GDM1 (cell line): ENCODE data around the gene LSP1.
"Not testable (repeated sequence)": the region's sequence is repeated elsewhere in the genome, so short reads cannot be mapped to it uniquely, and the experiment has no call there.

Experiments used
- DNase-seq: peaks from one replicate; lab custom pipeline; 2025; lab: John Stamatoyannopoulos, UW

The LSP1 gene

DNA sequence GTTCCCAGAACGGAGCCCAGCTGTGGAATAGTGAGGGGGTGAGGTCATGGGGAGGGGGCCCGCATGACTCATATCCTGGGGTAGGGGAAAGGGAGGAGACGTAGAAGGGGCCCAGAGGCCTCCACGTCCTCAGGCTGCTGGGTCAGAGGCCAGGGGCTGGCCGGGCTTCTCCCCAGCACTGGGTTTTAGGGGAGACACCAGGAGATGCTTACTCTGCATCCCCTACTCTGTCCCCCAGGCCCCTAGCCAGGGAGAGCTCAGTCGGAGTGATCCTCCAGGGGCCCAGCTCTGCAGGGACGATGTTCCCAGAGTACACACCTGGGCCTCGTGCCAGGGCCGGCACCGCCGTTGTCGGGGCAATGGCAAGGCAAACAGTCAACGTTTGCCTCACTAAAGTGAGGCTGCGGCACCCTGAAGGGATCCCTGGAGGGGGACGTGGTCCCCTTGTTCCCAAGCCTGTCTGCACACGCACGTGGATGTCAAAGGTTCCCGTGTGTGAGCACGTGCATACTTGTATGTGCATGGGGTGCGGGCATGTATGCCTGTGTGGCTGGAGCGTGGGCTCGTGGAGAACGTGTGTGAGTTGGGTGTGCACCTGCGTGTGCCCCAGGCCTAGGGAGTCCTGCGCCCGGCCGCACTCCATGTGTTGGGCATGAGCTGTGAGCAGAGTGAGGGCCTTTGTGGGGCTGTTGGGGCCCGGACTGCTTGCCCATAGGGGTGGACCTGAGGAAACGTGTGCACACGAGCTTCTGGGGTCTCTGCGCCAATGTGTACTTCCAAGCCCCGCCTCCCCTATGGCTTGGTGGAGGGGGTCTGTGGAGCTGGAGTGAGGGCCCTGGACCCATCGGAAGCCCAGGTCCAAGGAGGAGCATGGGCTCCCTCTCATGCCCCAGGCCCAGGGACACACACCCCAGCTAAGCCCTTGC, 24.6 kb downstream of the LSP1 start:
- DNase-seq = no peak

DNA sequence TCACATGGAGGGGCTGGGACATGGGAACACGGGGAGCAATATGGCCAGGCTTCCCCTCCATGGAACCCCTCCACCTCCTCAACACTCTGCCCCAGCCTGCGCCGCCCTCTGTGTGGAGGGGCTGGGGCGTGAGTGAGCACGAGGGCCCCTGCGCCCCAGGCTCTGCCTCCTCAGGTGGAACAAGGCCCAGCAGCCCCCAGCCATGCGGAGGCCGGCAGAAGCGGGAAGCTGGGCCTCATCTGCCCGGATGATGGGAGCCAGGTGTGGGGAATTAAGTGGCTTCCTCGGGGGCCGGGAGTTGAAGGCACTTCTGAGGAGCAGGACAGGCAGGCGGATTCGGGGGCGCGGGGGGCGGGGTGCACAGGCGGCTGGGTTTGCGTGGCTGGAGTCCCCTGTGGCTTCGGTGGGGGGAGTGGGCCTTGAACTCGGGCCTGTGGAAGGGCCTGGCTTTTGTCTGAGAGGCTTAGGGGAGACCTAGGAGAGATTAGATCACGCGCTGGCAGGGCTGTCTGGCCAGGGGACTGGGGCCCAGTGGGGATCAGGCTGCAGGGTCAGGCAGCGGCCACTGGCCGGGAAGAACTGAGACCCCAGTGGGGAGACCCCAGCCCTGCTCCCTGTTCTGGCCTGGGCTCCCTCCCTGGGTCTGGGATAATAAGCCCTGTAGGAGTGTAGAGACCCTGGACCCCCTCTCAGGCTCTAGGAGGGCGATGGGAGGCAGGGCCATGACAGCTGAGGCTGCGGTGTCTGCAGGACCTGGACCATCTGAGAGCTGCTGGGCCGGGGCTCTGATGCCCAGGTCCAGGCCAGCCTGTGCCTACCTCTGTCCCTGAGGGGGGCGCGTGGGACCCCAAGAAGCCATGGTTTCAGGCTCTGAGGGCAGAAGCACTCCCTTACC, 25.5 kb downstream of the LSP1 start:
- no peak for DNase-seq

GRCh38 chr11:1879342-1879940, 26.6 kb downstream of the LSP1 start:
- no peak for DNase-seq

- DNase-seq = no peak
Observed at GRCh38 chr11:1879941-1880720, 27.2 kb downstream of the LSP1 start.

DNA sequence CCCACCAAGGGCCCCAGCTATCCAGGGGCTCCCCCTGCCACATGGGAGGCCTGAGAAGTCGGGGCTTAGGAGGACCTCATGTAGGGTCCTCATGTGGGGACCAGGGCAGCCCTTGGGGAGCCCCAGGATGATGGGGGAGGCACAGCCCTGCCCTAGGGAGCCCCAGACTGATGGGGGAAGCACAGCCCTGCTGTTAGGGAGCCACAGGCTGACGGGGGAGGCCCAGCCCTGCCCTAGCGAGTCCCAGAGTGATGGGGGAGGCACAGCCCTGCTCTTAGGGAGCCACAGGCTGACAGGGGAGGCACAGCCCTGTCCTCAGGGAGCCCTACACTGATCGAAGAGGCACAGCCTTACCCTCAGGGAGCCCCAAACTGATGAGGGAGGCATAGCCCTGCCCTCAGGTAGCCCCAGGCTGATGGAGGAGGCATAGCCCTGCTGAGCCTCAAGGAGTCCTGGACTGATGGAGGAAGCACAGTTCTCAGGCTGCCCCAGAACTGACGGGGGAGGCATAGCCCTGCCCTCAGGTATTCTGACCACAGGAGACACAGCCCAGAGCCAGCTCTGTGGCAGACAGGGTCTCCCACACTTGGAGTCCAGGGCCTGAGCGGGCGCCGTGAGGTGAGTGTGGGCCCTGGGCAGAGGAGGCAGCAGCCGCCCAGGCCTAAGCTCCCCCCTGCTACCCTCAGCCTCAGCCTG, 28.0 kb downstream of the LSP1 start:
- no peak for DNase-seq

GRCh38 chr11:1881442-1882264, 28.8 kb downstream of the LSP1 start:
- DNase-seq = no peak

- DNase-seq = peak; percentile 68
Observed at GRCh38 chr11:1882265-1883238, 29.7 kb downstream of the LSP1 start.

GRCh38 chr11:1883346-1884302, 30.7 kb downstream of the LSP1 start:
- no peak for DNase-seq

- DNase-seq = no peak
Observed at GRCh38 chr11:1884303-1884700, 31.4 kb downstream of the LSP1 start.

GRCh38 chr11:1886551-1886950, 33.7 kb downstream of the LSP1 start:
- DNase-seq = not testable (repeated sequence)

DNA sequence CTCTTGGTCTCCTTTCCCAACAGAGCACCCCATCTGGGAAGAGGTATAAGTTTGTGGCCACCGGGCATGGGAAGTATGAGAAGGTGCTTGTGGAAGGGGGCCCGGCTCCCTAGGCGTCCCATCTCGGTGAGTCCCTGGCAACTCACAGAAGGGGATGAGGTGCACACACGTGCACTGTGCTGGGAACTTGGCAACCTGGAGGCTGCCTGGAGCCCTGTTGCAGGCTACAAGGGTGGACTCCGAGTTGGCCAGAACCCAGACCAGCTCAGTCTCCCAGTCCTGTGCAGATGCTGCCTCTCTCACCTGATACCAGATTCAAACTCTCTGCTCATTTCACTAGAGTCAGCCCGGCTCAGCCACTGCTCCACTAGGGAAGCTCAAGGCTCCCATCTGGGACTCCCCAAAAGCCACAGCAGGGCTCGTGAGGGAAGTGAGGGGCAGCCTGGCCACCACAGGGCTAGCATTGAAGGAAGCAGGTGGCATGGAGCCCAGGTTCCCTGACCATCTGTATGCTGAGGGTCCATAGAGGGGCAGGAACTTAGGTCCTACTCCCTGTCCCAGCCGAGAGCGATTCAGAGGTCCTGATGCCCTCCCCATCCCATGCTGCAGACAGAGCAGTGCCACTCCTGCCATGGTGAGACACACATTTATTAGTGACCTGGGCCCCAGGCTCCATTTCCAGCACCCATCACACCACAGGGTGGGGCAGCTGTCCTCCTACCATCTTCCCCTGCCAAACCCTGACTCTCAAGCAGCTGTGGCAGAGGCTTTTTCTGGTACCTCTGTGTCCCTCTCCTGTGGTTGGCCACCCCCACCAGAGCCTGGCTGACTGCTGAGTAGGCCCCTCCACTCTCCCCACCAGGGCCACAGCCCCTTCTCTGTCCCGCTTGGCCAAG, 34.8 kb downstream of the LSP1 start:
- no peak for DNase-seq

GRCh38 chr11:1888347-1888753, 35.5 kb downstream of the LSP1 start:
- no peak for DNase-seq

GRCh38 chr11:1888811-1889210, 35.9 kb downstream of the LSP1 start:
- no peak for DNase-seq

DNA sequence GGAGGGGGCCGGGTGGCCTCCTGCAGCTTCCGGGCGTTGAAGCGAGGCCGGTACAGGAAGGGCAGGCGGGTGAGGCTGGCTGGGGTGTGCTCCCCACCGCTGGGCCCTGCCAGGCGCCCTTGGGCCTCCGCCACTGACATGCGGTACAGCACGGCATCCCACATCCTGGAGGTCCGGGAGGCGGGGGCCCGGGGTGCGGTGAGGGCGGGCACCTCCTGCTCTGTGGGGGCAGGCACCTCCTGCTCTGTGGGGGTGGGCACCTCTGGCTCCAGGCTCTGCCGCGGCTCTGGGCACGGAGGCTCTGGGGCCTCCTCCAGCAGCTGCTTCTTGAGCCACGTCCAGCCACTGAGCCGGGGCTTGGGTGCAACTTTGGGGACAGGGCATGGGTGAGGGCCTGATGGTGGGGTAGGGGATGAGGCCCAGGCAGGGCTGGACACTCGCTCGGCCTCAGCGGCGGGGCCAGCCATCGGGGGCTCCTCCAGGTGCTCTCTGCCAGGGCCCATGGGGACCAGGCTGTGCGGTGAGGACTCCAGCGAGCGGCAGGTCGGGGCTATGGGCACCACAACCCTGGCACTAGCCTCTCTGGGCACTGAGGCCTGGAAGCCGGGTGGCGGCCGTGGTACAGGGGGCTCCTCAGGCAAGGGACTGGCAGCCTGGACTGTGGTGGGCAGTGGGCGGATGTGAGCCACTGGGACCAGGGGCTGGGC, 36.5 kb downstream of the LSP1 start:
- DNase-seq = peak; percentile 94

GRCh38 chr11:1889941-1890855, 37.3 kb downstream of the LSP1 start:
- DNase-seq = no peak
